Measurements from ENCODE around the gene RNF7. TPM values are rescaled to one million over a fixed set of nuclear protein-coding genes. Genes with fewer than 3 reads are reported as not detected.
"Not testable (repeated sequence)": the region's sequence is repeated elsewhere in the genome, so short reads cannot be mapped to it uniquely, and the experiment has no call there.

RNF7 gene
- total and polyA plus RNA-seq, 2 donors, result 39.4 to 102 TPM

- Histone ChIP-seq H3K4me1 (ENCODE audit: insufficient read depth) (peaks cover 3% of the 10 kb centered on the region), H3K4me3 (ENCODE audit: low read depth, low read length) (no peak overlapping the region), H3K27ac (ENCODE audit: low read depth) (no peak overlapping the region), H3K36me3 (ENCODE audit: insufficient read depth) (no peaks in the 10 kb centered on the region)
- no peak for DNase-seq (ENCODE audit: extremely low spot score)
Measured at GRCh38 chr3:141740349-141740748, 2.3 kb downstream of the RNF7 start.

DNA sequence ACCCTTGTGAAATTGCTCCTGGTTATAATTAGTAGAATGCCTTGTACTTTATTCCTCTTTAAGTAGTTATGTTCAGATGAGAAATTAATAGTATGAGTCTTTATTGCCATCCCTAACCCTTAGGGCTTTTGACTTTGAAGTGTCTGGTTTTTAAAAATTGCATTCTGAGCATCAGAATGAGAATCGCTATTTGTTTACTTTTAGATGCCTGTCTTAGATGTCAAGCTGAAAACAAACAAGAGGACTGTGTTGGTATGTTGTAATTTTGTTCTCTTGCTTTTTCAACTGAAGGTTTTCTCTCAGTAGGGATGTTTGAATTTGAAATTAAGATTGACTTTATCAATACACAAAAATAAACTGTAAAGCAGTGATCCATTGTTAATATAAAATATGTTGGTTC is 5.2 kb downstream of the RNF7 start:
- Histone ChIP-seq H3K36me3 (ENCODE audit: insufficient read depth) (peaks cover 2% of the 10 kb centered on the region), H3K27ac (ENCODE audit: low read depth) (no peak overlapping the region), H3K4me3 (ENCODE audit: low read depth, low read length) (no peak overlapping the region), H3K4me1 (ENCODE audit: insufficient read depth) (peaks cover 3% of the 10 kb centered on the region)
- no peak for DNase-seq (ENCODE audit: extremely low spot score)
- 57% methylated on average over 1 of the region's 1 CpG for WGBS

GRCh38 chr3:141746962-141747361 is 8.9 kb downstream of the RNF7 start:
- Histone ChIP-seq H3K4me1 (ENCODE audit: insufficient read depth) (no peaks in the 10 kb centered on the region), H3K36me3 (ENCODE audit: insufficient read depth) (peaks cover 2% of the 10 kb centered on the region), H3K4me3 (ENCODE audit: low read depth, low read length) (no peak overlapping the region), H3K27ac (ENCODE audit: low read depth) (no peak overlapping the region)
- 90% methylated on average over 4 of the region's 4 CpGs for WGBS
- no peak for DNase-seq (ENCODE audit: extremely low spot score)

GRCh38 chr3:141753399-141753798 is 15.3 kb downstream of the RNF7 start:
- no peak for DNase-seq (ENCODE audit: extremely low spot score)
- no peaks in the 10 kb centered on the region for H3K4me1 ChIP-seq (ENCODE audit: insufficient read depth)
- WGBS, result 93% methylated on average over 3 of the region's 3 CpGs

GRCh38 chr3:141754032-141754431 is 15.9 kb downstream of the RNF7 start:
- no peak for DNase-seq (ENCODE audit: extremely low spot score)
- H3K27ac ChIP-seq (ENCODE audit: low read depth), result no peak overlapping the region
- no peaks in the 10 kb centered on the region for H3K4me1 ChIP-seq (ENCODE audit: insufficient read depth)
- WGBS, result 76% methylated on average over 1 of the region's 1 CpG
- no peaks in the 10 kb centered on the region for H3K36me3 ChIP-seq (ENCODE audit: insufficient read depth)
- H3K4me3 ChIP-seq (ENCODE audit: low read depth, low read length), result no peak overlapping the region

More at GRCh38 chr3:141753399-141753798, 15.3 kb downstream of the RNF7 start:
- H3K4me3 ChIP-seq (ENCODE audit: low read depth, low read length), result no peak overlapping the region
- no peak overlapping the region for H3K27ac ChIP-seq (ENCODE audit: low read depth)
- no peaks in the 10 kb centered on the region for H3K36me3 ChIP-seq (ENCODE audit: insufficient read depth)

DNA sequence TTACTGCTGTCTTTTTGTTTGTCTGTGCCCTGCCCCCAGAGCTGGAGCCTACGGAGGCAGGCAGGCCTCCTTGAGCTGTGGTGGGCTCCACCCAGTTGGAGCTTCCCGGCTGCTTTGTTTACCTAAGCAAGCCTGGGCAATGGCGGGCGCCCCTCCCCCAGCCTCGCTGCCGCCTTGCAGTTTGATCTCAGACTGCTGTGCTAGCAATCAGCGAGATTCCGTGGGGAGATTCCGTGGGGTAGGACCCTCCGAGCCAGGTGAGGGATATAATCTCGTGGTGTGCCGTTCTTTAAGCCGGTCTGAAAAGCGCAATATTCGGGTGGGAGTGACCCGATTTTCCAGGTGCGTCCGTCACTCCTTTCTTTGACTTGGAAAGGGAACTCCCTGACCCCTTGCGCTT is 24.5 kb downstream of the RNF7 start:
- H3K4me1 ChIP-seq (ENCODE audit: insufficient read depth); H3K4me3 ChIP-seq (ENCODE audit: low read depth, low read length); DNase-seq (ENCODE audit: extremely low spot score); H3K27ac ChIP-seq (ENCODE audit: low read depth); H3K36me3 ChIP-seq (ENCODE audit: insufficient read depth): not testable (repeated sequence)
- WGBS, result 79% methylated on average over 18 of the region's 19 CpGs

GRCh38 chr3:141763088-141763750 is 25.1 kb downstream of the RNF7 start, which contains the start of gene GRK7:
TSS of gene GRK7 (plus strand) at chr3:141763408. CDS start at chr3:141778285, 14,877 bp downstream.
- Histone ChIP-seq H3K36me3 (ENCODE audit: insufficient read depth) (no peaks in the 10 kb centered on the region), H3K4me3 (ENCODE audit: low read depth, low read length) (no peak within 1 kb of the TSS), H3K27ac (ENCODE audit: low read depth) (no peak within 1 kb of the TSS), H3K4me1 (ENCODE audit: insufficient read depth) (no peaks in the 10 kb centered on the region)
- 92% methylated on average over 9 of the region's 9 CpGs for WGBS
- no peak for DNase-seq (ENCODE audit: extremely low spot score)

GRCh38 chr3:141764045-141764444 is 25.9 kb downstream of the RNF7 start:
- no peak for DNase-seq (ENCODE audit: extremely low spot score)
- no peak overlapping the region for H3K4me3 ChIP-seq (ENCODE audit: low read depth, low read length)
- no peak overlapping the region for H3K27ac ChIP-seq (ENCODE audit: low read depth)
- H3K36me3 ChIP-seq (ENCODE audit: insufficient read depth), result no peaks in the 10 kb centered on the region
- no peaks in the 10 kb centered on the region for H3K4me1 ChIP-seq (ENCODE audit: insufficient read depth)
- 98% methylated on average over 2 of the region's 2 CpGs for WGBS

DNA sequence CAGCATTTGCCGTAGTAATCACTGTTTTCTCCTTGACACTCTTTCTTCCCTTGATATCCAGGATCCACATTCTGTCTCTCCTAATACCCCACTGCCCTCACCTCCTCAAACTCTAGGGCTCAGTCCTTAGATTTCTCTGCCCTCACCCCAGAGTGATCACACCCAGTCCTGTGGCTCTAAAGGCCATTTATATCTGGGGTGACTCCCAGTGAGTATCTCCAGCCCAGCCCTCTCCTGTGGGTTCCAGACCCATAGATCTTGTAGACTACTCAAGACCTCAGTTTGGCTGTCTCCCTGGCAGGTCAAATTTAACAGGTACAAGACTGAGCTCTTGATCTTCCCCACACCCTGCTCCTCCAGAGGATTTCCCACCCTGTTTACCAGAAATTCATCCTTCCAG is 26.4 kb downstream of the RNF7 start:
- DNase-seq (ENCODE audit: extremely low spot score), result no peak
- Histone ChIP-seq H3K27ac (ENCODE audit: low read depth) (no peak overlapping the region), H3K4me1 (ENCODE audit: insufficient read depth) (no peaks in the 10 kb centered on the region), H3K4me3 (ENCODE audit: low read depth, low read length) (no peak overlapping the region), H3K36me3 (ENCODE audit: insufficient read depth) (no peaks in the 10 kb centered on the region)
- 92% methylated on average over 1 of the region's 1 CpG for whole genome bisulfite sequencing

DNA sequence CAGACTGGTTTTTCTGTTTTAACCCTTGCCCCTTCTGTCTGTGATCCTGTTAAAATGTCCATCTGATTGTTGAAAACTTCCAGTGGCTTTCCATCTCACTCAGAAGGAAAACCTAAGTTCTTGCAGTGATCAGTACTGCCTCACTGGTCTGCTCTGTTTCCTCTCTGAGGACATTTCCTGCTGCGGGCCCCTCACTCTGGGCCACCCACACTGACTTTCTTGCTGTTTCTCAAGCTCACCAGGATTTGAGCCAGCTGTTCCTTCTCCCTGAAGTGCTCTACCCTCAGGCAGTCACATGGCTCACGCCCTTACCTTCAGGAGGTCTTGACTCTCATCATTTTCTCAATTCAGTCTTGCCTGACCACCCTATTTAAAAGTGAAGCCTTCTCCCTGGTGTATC is 26.9 kb downstream of the RNF7 start:
- Histone ChIP-seq H3K4me1 (ENCODE audit: insufficient read depth) (no peaks in the 10 kb centered on the region), H3K4me3 (ENCODE audit: low read depth, low read length) (no peak overlapping the region), H3K27ac (ENCODE audit: low read depth) (no peak overlapping the region), H3K36me3 (ENCODE audit: insufficient read depth) (no peaks in the 10 kb centered on the region)
- no peak for DNase-seq (ENCODE audit: extremely low spot score)
- 65% methylated on average over 2 of the region's 2 CpGs for WGBS

DNA sequence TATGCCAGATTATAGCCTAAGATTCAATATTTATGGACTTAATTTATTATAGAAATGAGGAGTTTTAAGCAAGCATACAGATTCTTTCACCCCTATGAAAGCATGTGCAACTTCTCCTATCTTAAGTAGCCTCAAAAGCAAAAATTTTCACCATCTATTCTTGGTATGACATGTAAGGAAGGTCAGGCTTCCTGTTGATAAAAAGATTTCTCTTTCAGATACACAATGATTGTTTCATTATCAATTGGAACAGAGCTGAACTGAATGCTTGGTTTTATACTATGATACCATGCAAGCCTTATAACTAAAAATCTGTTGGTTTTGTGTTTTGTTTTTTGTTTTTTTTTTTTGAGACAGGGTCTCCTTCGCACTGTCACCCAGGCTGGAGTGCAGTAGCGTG is 29.0 kb downstream of the RNF7 start:
- no peaks in the 10 kb centered on the region for H3K4me1 ChIP-seq (ENCODE audit: insufficient read depth)
- H3K4me3 ChIP-seq (ENCODE audit: low read depth, low read length), result no peak overlapping the region
- 89% methylated on average over 2 of the region's 2 CpGs for WGBS
- H3K36me3 ChIP-seq (ENCODE audit: insufficient read depth), result no peaks in the 10 kb centered on the region
- no peak for DNase-seq (ENCODE audit: extremely low spot score)
- no peak overlapping the region for H3K27ac ChIP-seq (ENCODE audit: low read depth)

GRCh38 chr3:141769221-141769894 is 31.3 kb downstream of the RNF7 start:
- H3K27ac ChIP-seq (ENCODE audit: low read depth), result no peak overlapping the region
- DNase-seq (ENCODE audit: extremely low spot score), result no peak
- H3K36me3 ChIP-seq (ENCODE audit: insufficient read depth), result no peaks in the 10 kb centered on the region
- no peak overlapping the region for H3K4me3 ChIP-seq (ENCODE audit: low read depth, low read length)
- no peaks in the 10 kb centered on the region for H3K4me1 ChIP-seq (ENCODE audit: insufficient read depth)
- 51% methylated on average over 6 of the region's 6 CpGs for WGBS

GRCh38 chr3:141773676-141774075 is 35.6 kb downstream of the RNF7 start:
- Histone ChIP-seq H3K36me3 (ENCODE audit: insufficient read depth) (no peaks in the 10 kb centered on the region), H3K4me3 (ENCODE audit: low read depth, low read length) (no peak overlapping the region), H3K4me1 (ENCODE audit: insufficient read depth) (no peaks in the 10 kb centered on the region), H3K27ac (ENCODE audit: low read depth) (no peak overlapping the region)
- 97% methylated on average over 6 of the region's 6 CpGs for WGBS
- no peak for DNase-seq (ENCODE audit: extremely low spot score)

DNA sequence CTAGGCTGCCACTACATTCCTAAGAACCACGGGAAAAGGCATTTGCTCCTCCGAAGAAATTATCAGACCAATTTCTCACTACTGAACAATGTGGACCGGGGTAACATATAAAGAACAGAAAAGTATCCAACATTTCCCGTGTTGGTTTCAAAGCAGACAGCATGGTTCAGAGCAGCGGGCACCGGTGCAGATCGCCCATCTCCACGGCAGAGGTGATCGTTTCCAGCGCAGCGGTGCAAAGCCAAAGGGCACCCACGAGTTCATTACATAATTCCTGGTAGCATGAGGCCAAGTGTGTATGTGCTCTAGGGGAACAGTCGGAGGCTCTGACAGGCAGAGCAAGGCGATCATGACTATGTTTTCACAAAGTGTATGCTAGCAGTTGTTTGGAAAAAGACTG is 38.3 kb downstream of the RNF7 start:
- WGBS, result 90% methylated on average over 14 of the region's 14 CpGs
- no peaks in the 10 kb centered on the region for H3K36me3 ChIP-seq (ENCODE audit: insufficient read depth)
- no peaks in the 10 kb centered on the region for H3K4me1 ChIP-seq (ENCODE audit: insufficient read depth)
- H3K27ac ChIP-seq (ENCODE audit: low read depth), result no peak overlapping the region
- H3K4me3 ChIP-seq (ENCODE audit: low read depth, low read length), result no peak overlapping the region
- no peak for DNase-seq (ENCODE audit: extremely low spot score)
